HCT116 (cell line): ENCODE data around the gene WDSUB1. TPM values are rescaled to one million over a fixed set of nuclear protein-coding genes. Genes with fewer than 3 reads are reported as not detected.

ENCODE experiments used
- ATAC-seq: fragments of 200-7000 bp; cut with Tn5 transposase; 2 replicates; pipeline ENCODE4 v1.9.1; 2020; ENCODE audit warnings: mild to moderate bottlenecking, moderate library complexity
- BruUV-seq: library from RNA; stranded (reverse); fragments of 400-500 nt; replicated peaks from 2 replicates; lab custom pipeline; 2021; lab: Mats Ljungman, UMichigan
- CTCF ChIA-PET: fragments of 300-600 bp; sonication (Branson Sonifier 250); formaldehyde crosslinking; loops from one replicate; lab custom pipeline; 2021; ENCODE audit warnings: antibody characterized with exemption; lab: Charles Lee
- POLR2A ChIA-PET: fragments of 300-600, 350-600 bp; sonication (Branson Sonifier 250); formaldehyde crosslinking; loops from one replicate; lab custom pipeline; 2021; ENCODE audit warnings: antibody characterized with exemption; lab: Charles Lee
- RAD21 ChIA-PET, 2 experiments: fragments of 300-600 bp; sonication (Branson Sonifier 250); formaldehyde crosslinking; loops; one replicate each; lab custom pipeline; 2023; ENCODE audit warnings: low total read pairs in 2 of 2; ENCODE audit not compliant: uncharacterized antibody in 2 of 2, unreplicated experiment in 2 of 2, low non-redundant PET in 1 of 2; lab: Charles Lee
- DNase-seq: peaks from one replicate; pipeline ENCODE4 v3.0.0-alpha.2; 2010; ENCODE audit warnings: low read depth, low spot score
- H2AFZ ChIP-seq: fragments of 200-600 bp; shearing (Covaris generic), sonication (generic); 2 replicates; pipeline ENCODE4 v1.6.1; 2017; ENCODE audit warnings: low read depth, mixed run types, mixed read lengths, antibody characterized with exemption, low read length; ENCODE audit not compliant: poor library complexity, severe bottlenecking
- H3K27ac ChIP-seq: 2 replicates; pipeline ENCODE4 v1.5.1; 2012; ENCODE audit warnings: low read depth, low read length
- H3K27me3 ChIP-seq: fragments of 200-600 bp; sonication (generic); 2 replicates; pipeline ENCODE4 v1.6.1; 2016; ENCODE audit warnings: mixed run types, low read length, mixed read lengths; ENCODE audit not compliant: insufficient read depth
- H3K36me3 ChIP-seq, 2 experiments: fragments of 200-500 bp in 1 of 2; fragments of 200-600 bp in 1 of 2; sonication (Bioruptor generic) in 1 of 2; sonication (generic) in 1 of 2; 2 replicates each; pipeline versions ENCODE4 v1.5.1 to v1.6.1; 2014 to 2016; ENCODE audit warnings: low read length in 2 of 2, inconsistent platforms in 1 of 2, mixed read lengths in 1 of 2, mixed run types in 1 of 2; ENCODE audit not compliant: insufficient read depth in 2 of 2, control insufficient read depth in 1 of 2
- H3K4me1 ChIP-seq, 2 experiments: fragments of 200-600 bp in 1 of 2; sonication (generic) in 1 of 2; 2 replicates each; pipeline versions ENCODE4 v1.5.1 to v1.6.1; 2012 to 2017; ENCODE audit warnings: low read length in 2 of 2, inconsistent platforms in 1 of 2, mild to moderate bottlenecking in 1 of 2, mixed read lengths in 1 of 2, mixed run types in 1 of 2, moderate library complexity in 1 of 2; ENCODE audit not compliant: insufficient read depth in 2 of 2, control insufficient read depth in 1 of 2
- H3K4me2 ChIP-seq: fragments of 200-600 bp; sonication (generic); 2 replicates; pipeline ENCODE4 v1.6.1; 2017; ENCODE audit warnings: mixed run types, low read length, mixed read lengths
- H3K4me3 ChIP-seq, 2 experiments: fragments of 200-600 bp in 1 of 2; sonication (generic) in 1 of 2; replicated peaks in 1 of 2; 2 replicates each; pipeline ENCODE4 v1.5.1; 2011 to 2016; ENCODE audit warnings: low read length in 2 of 2, control low read depth in 1 of 2, low read depth in 1 of 2, mild to moderate bottlenecking in 1 of 2, mixed read lengths in 1 of 2, mixed run types in 1 of 2
- H3K79me2 ChIP-seq: fragments of 200-600 bp; sonication (generic); 2 replicates; pipeline ENCODE4 v1.6.1; 2017; ENCODE audit warnings: mild to moderate bottlenecking, mixed run types, low read length, moderate library complexity, mixed read lengths; ENCODE audit not compliant: insufficient read depth
- H3K9ac ChIP-seq: fragments of 200-600 bp; sonication (generic); 2 replicates; pipeline ENCODE4 v1.6.1; 2016; ENCODE audit warnings: low read length, mixed read lengths
- H3K9me2 ChIP-seq: fragments of 200-600 bp; sonication (generic), shearing (Covaris generic); 2 replicates; pipeline ENCODE4 v1.6.1; 2017; ENCODE audit warnings: mixed run types, mild to moderate bottlenecking, moderate library complexity; ENCODE audit not compliant: insufficient read depth
- H3K9me3 ChIP-seq, 2 experiments: fragments of 200-500 bp in 1 of 2; fragments of 200-600 bp in 1 of 2; sonication (Bioruptor generic) in 1 of 2; sonication (generic) in 1 of 2; 2 replicates each; pipeline ENCODE4 v1.6.1; 2014 to 2017; ENCODE audit warnings: low read length in 2 of 2, mixed read lengths in 2 of 2, inconsistent platforms in 1 of 2, low read depth in 1 of 2, mild to moderate bottlenecking in 1 of 2, mixed run types in 1 of 2, moderate library complexity in 1 of 2; ENCODE audit not compliant: control insufficient read depth in 1 of 2, insufficient read depth in 1 of 2
- H4K20me1 ChIP-seq: fragments of 200-600 bp; sonication (generic), shearing (Covaris generic); 2 replicates; pipeline ENCODE4 v1.6.1; 2017; ENCODE audit warnings: mixed run types, mild to moderate bottlenecking, moderate library complexity; ENCODE audit not compliant: insufficient read depth
- CBX3 ChIP-seq: IDR thresholded peaks from 2 replicates; pipeline ENCODE4 v1.6.1; 2012; ENCODE audit warnings: low read depth
- ELF1 ChIP-seq: IDR thresholded peaks from 2 replicates; pipeline ENCODE4 v1.6.1; 2012; ENCODE audit warnings: low read depth, borderline replicate concordance
- EZH2 ChIP-seq: fragments of 200-600 bp; sonication (generic); IDR thresholded peaks from 2 replicates; pipeline ENCODE4 v1.6.1; 2017; ENCODE audit warnings: antibody characterized with exemption, mixed run types
- FOSL1 ChIP-seq: IDR thresholded peaks from 2 replicates; pipeline ENCODE4 v1.6.1; 2012; ENCODE audit warnings: low read depth
- MAX ChIP-seq: IDR thresholded peaks from 2 replicates; pipeline ENCODE4 v1.6.1; 2012
- POLR2A ChIP-seq: IDR thresholded peaks from 2 replicates; pipeline ENCODE4 v1.7.0; 2011; ENCODE audit warnings: borderline replicate concordance; ENCODE audit not compliant: insufficient read depth, insufficient read length; ENCODE audit errors: extremely low read depth
- REST ChIP-seq: IDR thresholded peaks from 2 replicates; pipeline ENCODE4 v1.6.1; 2012; ENCODE audit warnings: low read depth
- SRF ChIP-seq: IDR thresholded peaks from 2 replicates; pipeline ENCODE4 v1.6.1; 2012; ENCODE audit warnings: low read depth
- TCF7L2 ChIP-seq: IDR thresholded peaks from 2 replicates; pipeline ENCODE4 v1.7.0; 2011; ENCODE audit warnings: borderline replicate concordance, inconsistent platforms; ENCODE audit not compliant: insufficient read depth, insufficient read length; ENCODE audit errors: extremely low read depth
- YY1 ChIP-seq: IDR thresholded peaks from 2 replicates; pipeline ENCODE4 v1.6.1; 2011; ENCODE audit warnings: low read length, low read depth, moderate library complexity, mild to moderate bottlenecking; ENCODE audit not compliant: insufficient replicate concordance; ENCODE audit errors: extremely low read depth
- ZBTB33 ChIP-seq: IDR thresholded peaks from 2 replicates; pipeline ENCODE4 v1.6.1; 2011; ENCODE audit warnings: mild to moderate bottlenecking, low read length, moderate library complexity; ENCODE audit not compliant: insufficient replicate concordance; ENCODE audit errors: extremely low read depth
- ZNF274 ChIP-seq: fragments of 200-500 bp; sonication (Bioruptor generic); IDR thresholded peaks from 2 replicates; pipeline ENCODE4 v1.6.1; 2014; ENCODE audit warnings: mild to moderate bottlenecking, low read depth, low read length, inconsistent platforms
- intact Hi-C: fragments of 100-400 bp; cut with micrococcal nuclease; formaldehyde crosslinking; loops from 2 replicates; pipeline ENCODE4 v1.10.0; 2022
- total RNA-seq: library from RNA; stranded (reverse); gene quantifications from one replicate; pipeline ENCODE4 v1.2.1, GENCODE V29; 2021; ENCODE audit not compliant: unreplicated experiment

Gene WDSUB1
- total RNA-seq, 1 experiment from 2014 or later, result 8.8 TPM

- Histone ChIP-seq H3K9me3 (no peaks in the 10 kb centered on the region), H3K27me3 (no peaks in the 10 kb centered on the region), H3K4me1 (no peaks in the 10 kb centered on the region), H3K9me2 (no peaks in the 10 kb centered on the region), H2AFZ (no peak overlapping the region), H3K27ac (no peak overlapping the region), H3K79me2 (peaks cover 12% of the 10 kb centered on the region), H3K4me2 (no peak overlapping the region), H3K9ac (no peak overlapping the region), H4K20me1 (no peaks in the 10 kb centered on the region), H3K4me3 (no peak overlapping the region), H3K36me3 (no peaks in the 10 kb centered on the region)
- CTCF ChIA-PET, result no interaction called here
- RAD21 ChIA-PET, result no interaction called here
- intact Hi-C loops, result no loop called here
- TF ChIP-seq ELF1, result no peak
- no peak for TF ChIP-seq ZNF274
- TF ChIP-seq EZH2, result no peak
- TF ChIP-seq MAX, result no peak
- TF ChIP-seq POLR2A, result no peak
- TF ChIP-seq ZBTB33, result no peak
- TF ChIP-seq TCF7L2, result no peak
- no peak for TF ChIP-seq CBX3
- ATAC-seq, result no peak
- DNase-seq, result no peak
- no TSS peak for BruUV-seq
- POLR2A ChIA-PET, result no interaction called here
These were observed 6.8 kb downstream of the WDSUB1 start for GRCh38 chr2:159279700-159280099.

- intact Hi-C loops, result no loop called here
- Histone ChIP-seq H3K27ac (no peak overlapping the region), H3K79me2 (no peaks in the 10 kb centered on the region; the same call in 1 of the 2 replicates), H3K36me3 (no peaks in the 10 kb centered on the region), H3K27me3 (no peaks in the 10 kb centered on the region), H3K9ac (no peak overlapping the region), H2AFZ (no peak overlapping the region), H3K9me3 (no peaks in the 10 kb centered on the region), H3K9me2 (no peaks in the 10 kb centered on the region), H4K20me1 (no peaks in the 10 kb centered on the region), H3K4me2 (no peak overlapping the region), H3K4me3 (no peak overlapping the region), H3K4me1 (peaks cover 0 to 6% of the 10 kb centered on the region in 2 experiments; a peak in 1 of 4 replicates)
- BruUV-seq, result no TSS peak
- DNase-seq, result no peak
- ChIA-PET RAD21 (no interaction called here), POLR2A (no interaction called here), CTCF (no interaction called here)
- ATAC-seq, result no peak
- TF ChIP-seq YY1 (no peak), EZH2 (no peak), SRF (no peak), REST (no peak), FOSL1 (no peak), CBX3 (no peak), ELF1 (no peak)
These were observed 11.4 kb downstream of the WDSUB1 start for GRCh38 chr2:159275111-159275510.
